Measurements from ENCODE around the gene TBX4. TPM values are rescaled to one million over a fixed set of nuclear protein-coding genes. Genes with fewer than 3 reads are reported as not detected.

Gene TBX4
- total RNA-seq, 1 experiment from 2014 or later = not detected

GRCh38 chr17:61444075-61444474 is 8.1 kb upstream of the TBX4 start:
- ChIA-PET CTCF (no interaction called here), POLR2A (ENCODE audit: unreplicated experiment) (no interaction called here)
- no peak for TF ChIP-seq EZH2 (IDR thresholded peaks at IDR 0.05; ENCODE audit: low read length, unreplicated experiment)
- no peaks in the 10 kb centered on the region for H4K20me1 ChIP-seq (ENCODE audit: low read length)
- no peaks in the 10 kb centered on the region for H3K36me3 ChIP-seq (ENCODE audit: low read depth, low read length)
- no peak overlapping the region for H2AFZ ChIP-seq (ENCODE audit: low read length)
- H3K9ac ChIP-seq (ENCODE audit: low read length) = no peak overlapping the region
- H3K27ac ChIP-seq (ENCODE audit: low read length) = no peak overlapping the region
- peaks cover 12% of the 10 kb centered on the region for H3K4me1 ChIP-seq (ENCODE audit: insufficient read depth, low read length)
- H3K4me2 ChIP-seq (ENCODE audit: low read length) = no peak overlapping the region
- no TSS peak for BruUV-seq (replicated peaks)
- DNase-seq (no peak), ATAC-seq (no peak)
- H3F3A ChIP-seq (ENCODE audit: low read length, unreplicated experiment) = no peaks in the 10 kb centered on the region
- no peak overlapping the region for H3K4me3 ChIP-seq (ENCODE audit: low read length)
- no peaks in the 10 kb centered on the region for H3K27me3 ChIP-seq (ENCODE audit: low read length)
- intact Hi-C loops (cut with micrococcal nuclease) = no loop called here
- no peaks in the 10 kb centered on the region for H3K9me2 ChIP-seq (replicated peaks; ENCODE audit: low read length)
- H3K79me2 ChIP-seq (ENCODE audit: low read length) = no peaks in the 10 kb centered on the region
- H3K9me3 ChIP-seq (ENCODE audit: low read length) = no peaks in the 10 kb centered on the region

GRCh38 chr17:61444831-61445230 is 7.4 kb upstream of the TBX4 start:
- no peak overlapping the region for H3K9ac ChIP-seq (ENCODE audit: low read length)
- peaks cover 12% of the 10 kb centered on the region for H3K4me1 ChIP-seq (ENCODE audit: insufficient read depth, low read length)
- peak overlapping the region; percentile 33 for H3K27ac ChIP-seq (ENCODE audit: low read length)
- no peaks in the 10 kb centered on the region for H3K9me3 ChIP-seq (ENCODE audit: low read length)
- CTCF ChIA-PET = interaction anchor here (0.6 to 0.9 kb wide), 2 partner anchors 18 to 25 kb away, joined by 4 to 10 read pairs; no protein-coding TSS in a partner anchor
- no peaks in the 10 kb centered on the region for H4K20me1 ChIP-seq (ENCODE audit: low read length)
- BruUV-seq (replicated peaks) = no TSS peak
- peak overlapping the region; percentile 48 for H2AFZ ChIP-seq (ENCODE audit: low read length)
- no peaks in the 10 kb centered on the region for H3F3A ChIP-seq (ENCODE audit: low read length, unreplicated experiment)
- DNase-seq (peak; percentile 88), ATAC-seq (peak; percentile 96)
- no peaks in the 10 kb centered on the region for H3K36me3 ChIP-seq (ENCODE audit: low read depth, low read length)
- H3K79me2 ChIP-seq (ENCODE audit: low read length) = no peaks in the 10 kb centered on the region
- H3K9me2 ChIP-seq (replicated peaks; ENCODE audit: low read length) = no peaks in the 10 kb centered on the region
- TF ChIP-seq EZH2 (IDR thresholded peaks at IDR 0.05; ENCODE audit: low read length, unreplicated experiment) = no peak
- no peak for TF ChIP-seq EZH2phosphoT487 (IDR thresholded peaks at IDR 0.05; ENCODE audit: borderline replicate concordance, low read length)
- no peak for TF ChIP-seq CTCF (conservative IDR thresholded peaks at IDR 0.05; ENCODE audit: low read depth, low read length)
- H3K27me3 ChIP-seq (ENCODE audit: low read length) = no peaks in the 10 kb centered on the region
- no peak overlapping the region for H3K4me3 ChIP-seq (ENCODE audit: low read length)
- intact Hi-C loops (cut with micrococcal nuclease) = no loop called here
- POLR2A ChIA-PET (ENCODE audit: unreplicated experiment) = interaction anchor here (0.6 to 0.7 kb wide), 3 partner anchors 416 to 1981 kb away, joined by 3 to 4 read pairs (median 4); no protein-coding TSS in a partner anchor
- peak overlapping the region; percentile 21; the same call in 1 of the 2 replicates for H3K4me2 ChIP-seq (ENCODE audit: low read length)

- ChIA-PET CTCF (interaction anchor here (0.6 kb wide), 1 partner anchor 15 kb away, joined by 9 read pairs; no protein-coding TSS in a partner anchor), POLR2A (ENCODE audit: unreplicated experiment) (no interaction called here)
These were observed 4.9 kb upstream of the TBX4 start for GRCh38 chr17:61447358-61447757.

More at GRCh38 chr17:61447358-61447757, 4.9 kb upstream of the TBX4 start:
- Histone ChIP-seq H3K9me2 (replicated peaks; ENCODE audit: low read length) (no peaks in the 10 kb centered on the region), H3F3A (ENCODE audit: low read length, unreplicated experiment) (no peaks in the 10 kb centered on the region), H3K4me2 (ENCODE audit: low read length) (no peak overlapping the region), H3K79me2 (ENCODE audit: low read length) (no peaks in the 10 kb centered on the region), H3K9ac (ENCODE audit: low read length) (no peak overlapping the region), H3K27me3 (ENCODE audit: low read length) (no peaks in the 10 kb centered on the region), H3K27ac (ENCODE audit: low read length) (no peak overlapping the region), H2AFZ (ENCODE audit: low read length) (no peak overlapping the region), H3K4me3 (ENCODE audit: low read length) (no peak overlapping the region), H3K4me1 (ENCODE audit: insufficient read depth, low read length) (peaks cover 12% of the 10 kb centered on the region), H3K9me3 (ENCODE audit: low read length) (no peaks in the 10 kb centered on the region), H3K36me3 (ENCODE audit: low read depth, low read length) (no peaks in the 10 kb centered on the region), H4K20me1 (ENCODE audit: low read length) (no peaks in the 10 kb centered on the region)
- no peak for TF ChIP-seq EZH2 (IDR thresholded peaks at IDR 0.05; ENCODE audit: low read length, unreplicated experiment)
- no peak for TF ChIP-seq CTCF (conservative IDR thresholded peaks at IDR 0.05; ENCODE audit: low read depth, low read length)
- TF ChIP-seq EZH2phosphoT487 (IDR thresholded peaks at IDR 0.05; ENCODE audit: borderline replicate concordance, low read length) = no peak
- no peak for DNase-seq
- no peak for ATAC-seq
- intact Hi-C loops (cut with micrococcal nuclease) = no loop called here
- BruUV-seq (replicated peaks) = no TSS peak

All from PC-3 (cell line).